Endothelial cell of hepatic sinusoid (primary cell): Measurements from ENCODE around the gene TMEM168.
"Not testable (repeated sequence)": the region's sequence is repeated elsewhere in the genome, so short reads cannot be mapped to it uniquely, and the experiment has no call there.

ENCODE experiments used
- in situ Hi-C: cut with HindIII; loops from 2 replicates; pipeline ENCODE4 v1.10.0; 2017; ENCODE audit warnings: low sequenced_read_pairs

Gene TMEM168

DNA sequence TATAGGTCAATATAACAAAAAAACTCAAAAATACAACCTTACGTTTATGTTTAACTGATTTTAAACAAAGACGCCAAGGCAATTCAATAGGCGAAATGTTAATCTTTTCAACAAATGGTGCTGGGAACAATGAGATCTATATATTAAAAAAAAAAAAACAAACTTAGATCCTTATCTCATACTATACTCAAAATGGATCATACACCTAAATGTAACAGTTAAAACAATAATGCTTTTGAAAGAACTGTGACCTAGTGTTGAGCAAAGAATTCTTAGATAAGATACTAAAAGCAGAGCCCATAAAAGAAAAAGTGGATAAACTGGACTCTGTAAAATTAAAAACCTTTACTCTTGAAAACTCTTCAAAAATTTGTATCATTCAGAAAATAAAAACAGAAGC is 8.6 kb downstream of the TMEM168 start:
- in situ Hi-C loops, result no loop called here

DNA sequence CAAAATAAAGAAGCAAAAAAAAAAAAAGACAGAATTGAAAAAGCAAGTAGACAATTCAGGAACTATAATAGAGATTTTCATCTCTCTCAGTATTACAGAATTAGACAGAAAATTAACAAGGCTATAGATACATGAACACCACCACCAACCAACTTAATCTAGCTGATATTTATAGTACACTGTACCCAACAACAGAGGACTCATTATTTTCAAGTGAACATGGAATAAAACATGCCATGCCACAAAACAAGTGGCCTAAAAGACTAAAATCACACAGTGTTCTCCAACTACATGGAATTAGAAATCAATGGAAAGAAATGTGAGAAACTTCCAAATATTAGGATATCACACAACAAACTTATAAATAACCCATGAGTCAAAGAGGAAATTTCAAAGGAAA is 9.1 kb downstream of the TMEM168 start:
- in situ Hi-C loops, result no loop called here

DNA sequence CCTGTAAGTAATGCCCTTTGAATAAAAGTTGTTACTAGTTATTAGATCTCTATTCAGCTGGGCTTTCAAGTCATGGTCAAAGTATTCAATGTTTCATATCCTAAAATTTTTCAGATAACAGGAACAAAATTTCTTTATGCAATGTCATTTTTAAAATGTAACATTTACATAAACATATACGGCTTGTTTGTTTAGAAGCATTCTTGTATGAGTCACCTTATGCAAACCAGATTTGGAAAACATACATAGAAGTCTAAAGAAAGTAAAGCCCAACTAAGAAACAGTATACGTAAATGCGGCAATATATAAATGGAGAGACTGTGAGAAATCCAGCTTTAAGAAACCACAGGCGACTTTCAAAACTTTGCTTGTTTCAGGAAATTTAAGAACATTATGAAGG is 10.5 kb downstream of the TMEM168 start:
- in situ Hi-C loops, result no loop called here

GRCh38 chr7:112777406-112777805 is 12.8 kb downstream of the TMEM168 start:
- in situ Hi-C loops, result no loop called here

GRCh38 chr7:112771166-112771565 is 19.0 kb downstream of the TMEM168 start:
- in situ Hi-C loops, result no loop called here

- in situ Hi-C loops, result no loop called here
Measured at GRCh38 chr7:112770051-112770450, 20.1 kb downstream of the TMEM168 start.

GRCh38 chr7:112765105-112765504 is 25.1 kb downstream of the TMEM168 start:
- in situ Hi-C loops, result no loop called here

DNA sequence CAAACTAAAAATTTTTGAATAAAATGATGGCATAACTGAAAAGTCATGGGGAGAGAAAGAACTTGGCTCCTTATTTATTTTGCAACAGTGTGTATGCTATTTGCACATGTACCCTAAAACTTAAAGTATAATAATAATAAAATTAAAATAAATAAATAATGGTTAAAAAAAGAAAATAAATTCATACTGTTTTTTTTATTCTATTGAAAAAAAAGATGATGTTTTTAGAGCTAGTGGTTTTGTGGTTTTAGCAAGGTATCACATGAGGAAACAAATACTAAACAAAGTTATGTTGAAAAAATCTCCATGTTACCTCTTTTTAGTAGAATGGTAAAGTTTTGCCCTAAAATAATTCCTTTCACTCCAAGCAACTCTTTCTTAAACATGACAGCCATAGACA is 26.2 kb downstream of the TMEM168 start:
- in situ Hi-C loops, result no loop called here

DNA sequence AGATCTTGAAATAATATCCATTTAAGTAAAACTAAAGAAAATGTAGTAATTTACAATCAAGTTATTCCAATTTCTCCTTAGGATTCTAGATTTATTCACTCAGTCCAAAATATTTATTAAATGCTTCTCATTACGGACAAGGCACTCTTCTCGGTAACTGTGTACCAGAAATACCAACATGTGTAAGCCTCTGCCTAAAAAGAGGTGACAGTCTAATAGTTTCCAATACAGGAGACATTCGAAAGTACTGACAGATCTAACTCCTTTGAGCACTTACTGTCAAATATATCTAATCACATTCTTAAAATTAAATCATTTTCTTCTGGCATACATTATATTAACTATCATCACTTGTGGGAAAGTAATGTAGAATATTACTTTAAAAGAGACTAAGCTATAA is 26.9 kb downstream of the TMEM168 start:
- in situ Hi-C loops, result no loop called here

- in situ Hi-C loops, result no loop called here
Measured at GRCh38 chr7:112759905-112760304, 30.3 kb downstream of the TMEM168 start.

- in situ Hi-C loops, result no loop called here
Measured at GRCh38 chr7:112757337-112757736, 32.9 kb downstream of the TMEM168 start.

DNA sequence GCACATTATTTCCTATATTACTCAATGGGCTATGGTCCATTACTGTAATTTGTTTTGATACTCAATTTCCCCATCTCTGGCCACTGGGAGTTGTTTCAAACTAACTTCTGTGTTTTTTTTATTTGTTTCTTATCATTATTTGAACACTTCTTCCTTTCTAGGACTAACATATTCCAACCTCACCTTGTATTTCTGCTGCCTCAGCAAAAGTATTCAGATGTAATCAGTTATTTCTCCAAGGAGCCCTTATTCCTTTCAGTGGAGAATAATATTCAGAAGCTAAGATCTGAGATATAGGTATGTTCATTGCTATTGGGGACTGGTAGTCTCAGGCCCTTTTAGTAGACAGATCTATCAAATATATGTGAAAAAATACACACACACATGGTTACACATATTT is 36.9 kb downstream of the TMEM168 start:
- in situ Hi-C loops, result no loop called here

- in situ Hi-C loops, result no loop called here
Measured at GRCh38 chr7:112752576-112752975, 37.6 kb downstream of the TMEM168 start.

DNA sequence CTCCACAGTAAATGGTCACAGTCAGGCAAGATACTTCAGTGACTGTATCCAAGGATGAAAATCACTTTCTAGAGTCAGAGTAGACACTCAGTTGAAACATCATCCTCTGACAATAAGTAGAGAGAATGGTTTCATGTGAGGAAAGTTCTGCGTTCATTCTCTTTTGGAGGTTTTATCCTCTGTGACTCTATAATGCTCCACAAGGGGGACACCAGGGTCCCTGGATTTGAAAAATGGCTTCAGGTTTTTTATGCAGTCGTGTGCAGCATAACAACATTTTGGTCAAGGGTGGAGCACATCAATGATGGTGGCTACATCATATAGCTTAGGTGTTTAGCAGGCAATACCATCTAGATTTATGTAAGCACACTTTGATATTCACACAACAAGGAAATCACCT is 40.4 kb downstream of the TMEM168 start:
- in situ Hi-C loops, result no loop called here

- in situ Hi-C loops, result no loop called here
Measured at GRCh38 chr7:112748381-112748780, 41.8 kb downstream of the TMEM168 start.

DNA sequence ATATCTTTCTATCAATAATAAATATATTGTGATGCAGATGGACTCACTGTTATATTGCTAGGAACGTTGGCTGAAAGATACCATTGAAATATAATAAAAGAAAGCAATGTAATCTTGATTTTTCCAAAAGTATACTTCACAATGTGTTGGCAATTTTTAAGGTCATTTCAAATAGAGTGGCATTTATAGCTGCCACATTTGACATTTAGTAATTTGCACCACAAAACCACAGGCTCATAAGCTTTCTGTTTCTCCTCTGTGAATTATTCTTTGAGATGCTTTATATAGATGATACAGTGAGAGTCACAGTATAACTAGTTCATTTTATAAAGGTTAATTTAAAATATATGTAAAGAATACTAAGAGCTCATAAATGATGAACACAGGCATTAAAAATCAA is 44.6 kb downstream of the TMEM168 start:
- in situ Hi-C loops, result no loop called here

DNA sequence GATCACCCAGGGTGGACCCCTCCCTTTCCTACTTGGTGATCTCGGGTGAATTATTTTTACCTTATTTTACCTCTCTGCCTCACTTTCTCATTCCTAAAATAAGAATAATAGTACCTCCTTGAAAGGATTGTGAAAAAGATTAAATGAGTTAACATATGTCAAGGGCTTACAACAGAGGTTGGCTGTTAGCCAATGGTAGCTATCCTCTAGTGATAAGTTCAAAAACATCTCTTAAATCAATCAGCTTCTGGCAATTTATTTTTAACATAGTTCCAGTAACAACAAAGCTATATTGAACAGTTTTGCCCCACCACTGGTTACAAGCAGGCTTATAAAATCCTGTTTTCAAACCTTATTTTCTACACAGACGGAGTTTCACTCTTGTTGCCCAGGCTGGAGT is 45.4 kb downstream of the TMEM168 start:
- in situ Hi-C loops, result no loop called here

GRCh38 chr7:112743811-112744210 is 46.4 kb downstream of the TMEM168 start:
- in situ Hi-C loops, result no loop called here

DNA sequence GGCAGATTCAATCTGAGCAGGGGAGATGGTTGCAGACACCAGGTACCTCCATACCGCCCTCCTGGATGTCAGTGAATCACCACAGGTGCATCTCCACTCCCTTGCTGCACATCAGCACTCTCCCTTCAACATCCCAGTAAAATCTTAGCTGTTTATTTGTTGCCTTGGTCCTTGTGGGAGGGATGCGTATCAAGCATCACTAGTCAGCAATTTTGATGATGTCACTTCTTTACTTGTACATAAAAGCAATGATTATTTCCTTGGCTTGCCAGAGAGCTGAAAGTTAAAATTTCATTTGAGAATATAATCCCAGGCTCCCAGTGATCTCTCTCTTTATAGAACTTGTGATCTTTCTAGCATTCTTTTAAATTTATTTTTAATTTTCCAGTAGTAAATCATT is 49.5 kb downstream of the TMEM168 start:
- in situ Hi-C loops, result no loop called here

GRCh38 chr7:112739436-112740180 is 50.6 kb downstream of the TMEM168 start:
- in situ Hi-C loops, result no loop called here

DNA sequence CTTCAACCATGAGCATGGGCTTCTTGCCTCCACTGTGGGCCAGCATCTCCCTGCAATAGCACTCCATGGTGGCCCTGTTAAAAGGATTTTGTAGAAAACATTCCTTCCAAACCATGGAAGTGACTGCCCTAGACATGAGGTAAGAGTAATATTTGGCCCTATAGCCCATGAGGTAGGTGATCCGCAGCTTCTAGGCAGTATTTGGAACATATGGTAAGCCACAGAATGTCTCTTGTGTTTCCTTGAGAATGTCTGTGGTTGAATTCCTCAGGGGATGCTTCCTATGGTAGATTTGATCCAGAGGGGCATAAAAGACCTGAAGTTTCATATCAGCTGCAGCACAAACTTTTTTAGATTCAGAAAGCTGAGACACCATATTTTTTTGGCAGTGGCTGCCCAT is 54.9 kb downstream of the TMEM168 start:
- in situ Hi-C loops, result no loop called here

DNA sequence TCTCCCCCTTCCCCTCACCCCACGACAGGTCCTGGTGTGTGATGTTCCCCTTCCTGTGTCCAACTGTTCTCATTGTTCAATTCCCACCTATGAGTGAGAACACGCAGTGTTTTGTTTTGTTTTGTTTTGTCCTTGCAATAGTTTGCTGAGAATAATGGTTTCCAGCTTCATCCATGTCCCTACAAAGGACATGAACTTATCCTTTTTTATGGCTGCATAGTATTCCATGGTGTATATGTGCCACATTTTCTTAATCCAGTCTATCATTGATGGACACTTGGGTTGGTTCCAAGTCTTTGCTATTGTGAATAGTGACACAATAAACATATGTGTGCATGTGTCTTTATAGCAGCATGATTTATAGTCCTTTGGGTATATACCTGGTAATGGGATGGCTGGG is 58.9 kb downstream of the TMEM168 start:
- in situ Hi-C loops, result not testable (repeated sequence)

DNA sequence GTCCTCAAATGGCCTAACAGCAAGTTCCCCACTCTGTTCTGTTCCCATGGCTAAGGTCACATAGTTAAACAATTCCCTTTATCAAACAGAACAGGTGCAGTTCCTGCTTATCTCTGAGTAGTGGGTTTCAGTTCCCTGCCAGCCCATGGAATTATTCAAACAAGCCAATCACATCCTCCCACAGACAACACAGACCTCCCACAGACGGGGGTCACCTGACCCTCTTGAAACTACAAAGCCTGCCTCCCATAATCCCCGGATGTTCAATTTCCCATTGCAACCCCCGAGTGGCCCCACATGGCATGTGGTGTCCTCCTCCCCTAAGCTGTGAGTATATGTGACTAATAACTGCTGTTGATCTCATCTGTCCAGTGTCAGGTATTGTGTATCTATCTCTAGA is 64.1 kb downstream of the TMEM168 start:
- in situ Hi-C loops, result no loop called here
